Effector memory CD4-positive, alpha-beta T cell (primary cell): Measurements from ENCODE around the gene CDO1.

Experiments used
- DNase-seq, 3 donors: peaks; one replicate each; pipeline ENCODE4 v3.0.0-alpha.2; 2020
- H3K27ac ChIP-seq: 2 replicates; pipeline ENCODE4 v1.7.0; 2013; ENCODE audit warnings: mild to moderate bottlenecking, low read length, moderate library complexity; ENCODE audit not compliant: insufficient read depth, poor library complexity, severe bottlenecking
- H3K27me3 ChIP-seq: replicated peaks from 2 replicates; pipeline ENCODE4 v1.7.0; 2013; ENCODE audit warnings: mild to moderate bottlenecking, low read length; ENCODE audit not compliant: insufficient read depth, control insufficient read depth, poor library complexity, severe bottlenecking
- H3K36me3 ChIP-seq: 2 replicates; pipeline ENCODE4 v1.7.0; 2013; ENCODE audit warnings: mild to moderate bottlenecking, low read length, moderate library complexity; ENCODE audit not compliant: control insufficient read depth, insufficient read depth
- H3K4me1 ChIP-seq: 2 replicates; pipeline ENCODE4 v1.7.0; 2013; ENCODE audit warnings: low read length, mild to moderate bottlenecking; ENCODE audit not compliant: control insufficient read depth, insufficient read depth, poor library complexity, severe bottlenecking
- H3K4me3 ChIP-seq: 2 replicates; pipeline ENCODE4 v1.7.0; 2013; ENCODE audit warnings: low read length, low read depth, mild to moderate bottlenecking; ENCODE audit not compliant: insufficient read depth, poor library complexity, severe bottlenecking
- H3K9me3 ChIP-seq: 2 replicates; pipeline ENCODE4 v1.7.0; 2013; ENCODE audit warnings: mild to moderate bottlenecking, low read length, moderate library complexity; ENCODE audit not compliant: control insufficient read depth

Gene CDO1

DNA sequence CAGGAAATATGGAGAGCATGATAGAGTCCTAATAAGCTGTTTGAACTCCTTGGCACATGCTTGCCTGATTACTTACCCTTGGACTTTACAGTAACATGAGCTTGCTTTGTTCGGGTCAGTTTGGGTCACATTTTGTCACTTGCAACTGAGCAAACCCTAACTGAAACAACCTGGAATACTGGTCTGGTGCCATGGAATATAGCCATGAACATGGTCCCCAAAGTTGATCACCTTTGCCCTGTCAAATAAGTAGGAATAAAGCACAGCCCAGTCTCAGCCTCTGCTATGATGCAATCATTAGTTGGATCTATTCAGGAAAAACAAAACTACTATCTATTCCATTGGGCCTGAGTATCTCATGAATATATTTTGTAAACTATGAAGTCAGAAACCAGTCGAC is 18.2 kb downstream of the CDO1 start:
- H3K36me3 ChIP-seq = no peaks in the 10 kb centered on the region
- H3K4me1 ChIP-seq = no peaks in the 10 kb centered on the region
- no peak overlapping the region for H3K4me3 ChIP-seq
- no peaks in the 10 kb centered on the region for H3K9me3 ChIP-seq
- H3K27me3 ChIP-seq = no peaks in the 10 kb centered on the region
- no peak overlapping the region for H3K27ac ChIP-seq
- DNase-seq = no peak

DNA sequence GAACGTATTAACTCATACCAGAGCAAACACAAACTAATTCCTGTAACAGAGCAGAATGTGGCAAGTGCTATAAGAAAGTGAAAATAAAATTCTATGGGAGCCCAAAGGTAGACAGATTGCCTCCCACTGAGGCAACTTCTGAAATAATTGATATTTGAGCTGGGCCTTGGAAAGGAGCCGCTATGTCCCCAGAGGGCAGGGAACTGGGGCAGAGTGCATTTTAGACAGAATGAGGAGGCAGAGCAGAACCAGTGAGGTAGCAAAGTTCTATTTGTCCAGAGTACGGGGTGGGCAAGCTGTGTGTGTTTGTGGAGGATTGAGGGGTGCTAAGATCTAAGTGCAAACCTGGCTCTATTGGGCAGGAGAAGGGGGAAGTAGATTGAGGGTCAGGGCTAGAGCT is 19.8 kb downstream of the CDO1 start:
- no peaks in the 10 kb centered on the region for H3K9me3 ChIP-seq
- no peak overlapping the region for H3K27ac ChIP-seq
- H3K27me3 ChIP-seq = peaks cover 3% of the 10 kb centered on the region
- no peaks in the 10 kb centered on the region for H3K4me1 ChIP-seq
- no peak overlapping the region for H3K4me3 ChIP-seq
- DNase-seq = no peak
- no peaks in the 10 kb centered on the region for H3K36me3 ChIP-seq

DNA sequence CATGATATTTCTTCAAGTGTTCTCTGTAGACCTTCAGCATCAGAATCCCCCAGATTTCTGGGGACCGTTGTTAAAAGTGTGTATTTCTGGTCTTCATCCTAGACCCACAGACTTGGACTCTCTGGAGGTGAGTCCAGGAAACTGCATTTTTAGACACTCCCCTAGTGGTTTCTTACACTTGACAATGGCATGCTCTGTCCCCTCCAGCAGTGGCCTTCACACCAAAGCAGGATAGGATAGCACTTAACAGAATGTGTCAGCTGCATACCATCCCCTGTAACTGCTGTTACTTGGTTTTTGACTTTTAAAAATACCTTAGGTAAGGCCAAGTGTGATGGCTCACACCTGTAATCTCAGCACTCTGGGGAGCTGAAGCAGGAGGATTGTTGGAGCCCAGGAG is 20.8 kb downstream of the CDO1 start:
- Histone ChIP-seq H3K27me3 (peaks cover 5% of the 10 kb centered on the region), H3K4me3 (no peak overlapping the region), H3K36me3 (no peaks in the 10 kb centered on the region), H3K27ac (no peak overlapping the region), H3K4me1 (no peaks in the 10 kb centered on the region), H3K9me3 (no peaks in the 10 kb centered on the region)
- DNase-seq = no peak

DNA sequence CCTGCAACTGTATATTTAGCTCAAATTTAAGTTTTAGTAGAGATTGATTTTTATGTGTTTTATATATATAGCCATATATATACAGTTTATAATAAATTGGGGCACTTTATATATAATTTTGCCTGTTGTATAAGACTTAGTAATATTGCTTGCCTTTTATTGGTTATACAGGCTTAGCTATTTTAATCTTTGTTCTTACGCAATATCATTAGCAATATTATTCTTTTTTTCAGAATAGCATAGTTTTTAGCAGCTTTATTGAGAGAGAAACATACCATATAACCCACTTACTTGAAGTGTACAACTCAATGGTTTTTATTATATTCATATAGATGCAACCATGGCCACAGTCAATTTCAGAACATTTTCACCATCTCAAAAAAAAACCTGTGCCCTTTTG is 28.0 kb downstream of the CDO1 start:
- Histone ChIP-seq H3K4me1 (no peaks in the 10 kb centered on the region), H3K27me3 (peaks cover 7% of the 10 kb centered on the region), H3K9me3 (no peaks in the 10 kb centered on the region), H3K27ac (no peak overlapping the region), H3K36me3 (no peaks in the 10 kb centered on the region), H3K4me3 (no peak overlapping the region)
- no peak for DNase-seq

DNA sequence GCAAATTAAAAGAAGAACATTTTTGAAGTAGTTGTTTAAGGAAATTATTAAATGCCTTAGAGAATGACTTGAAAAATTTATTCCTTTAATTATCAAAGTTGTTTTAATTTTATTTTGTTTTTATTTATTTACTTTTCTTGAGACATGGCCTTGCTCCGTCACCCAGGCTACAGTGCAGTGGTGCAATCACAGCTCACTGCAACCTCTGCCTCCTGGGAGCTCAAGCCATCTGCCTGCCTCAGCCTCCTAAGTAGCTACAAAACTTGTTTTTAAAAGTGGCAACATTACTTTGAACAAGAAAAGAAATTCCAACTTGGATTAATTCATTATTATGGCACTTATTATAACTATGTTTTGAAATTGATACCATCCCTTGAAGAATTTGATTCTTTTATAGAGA is 29.0 kb downstream of the CDO1 start:
- peaks cover 7% of the 10 kb centered on the region for H3K27me3 ChIP-seq
- H3K4me3 ChIP-seq = no peak overlapping the region
- H3K36me3 ChIP-seq = no peaks in the 10 kb centered on the region
- H3K4me1 ChIP-seq = no peaks in the 10 kb centered on the region
- no peak overlapping the region for H3K27ac ChIP-seq
- no peaks in the 10 kb centered on the region for H3K9me3 ChIP-seq
- DNase-seq = no peak

DNA sequence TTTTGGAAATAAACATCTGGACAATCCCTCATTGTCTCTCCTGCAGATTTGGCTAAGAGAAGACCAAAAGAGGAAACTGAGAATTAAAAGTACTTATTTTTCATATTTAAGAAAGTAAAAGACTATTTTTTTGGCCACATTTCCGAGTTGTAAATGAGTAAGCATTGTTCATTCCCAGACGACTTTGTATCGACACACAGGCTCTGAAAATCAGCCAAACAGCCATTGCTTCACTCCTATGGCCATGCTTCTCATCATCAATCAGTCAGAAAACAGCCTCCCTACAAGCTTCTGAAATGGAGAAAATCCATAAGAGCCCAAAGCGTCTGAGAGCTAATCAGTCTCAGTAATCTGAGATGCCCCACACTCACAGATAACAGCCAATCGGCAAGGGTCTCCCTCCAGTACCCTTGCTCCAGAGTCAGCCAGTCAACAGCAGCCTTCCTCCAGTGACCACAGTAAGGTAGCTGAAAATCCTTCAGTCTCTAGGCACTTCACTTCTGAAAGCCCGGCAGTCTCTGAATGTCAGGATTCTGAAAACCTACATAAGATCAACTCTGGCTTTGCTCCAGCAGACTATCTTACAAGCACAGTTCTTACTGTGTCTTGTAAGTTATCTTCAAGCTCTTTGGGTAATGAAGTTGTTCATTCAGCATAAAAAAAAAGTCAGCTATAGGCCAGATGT is 30.9 kb downstream of the CDO1 start:
- Histone ChIP-seq H3K27ac (no peak overlapping the region), H3K4me1 (no peaks in the 10 kb centered on the region), H3K9me3 (no peaks in the 10 kb centered on the region), H3K36me3 (no peaks in the 10 kb centered on the region), H3K27me3 (peaks cover 2% of the 10 kb centered on the region), H3K4me3 (no peak overlapping the region)
- no peak for DNase-seq

DNA sequence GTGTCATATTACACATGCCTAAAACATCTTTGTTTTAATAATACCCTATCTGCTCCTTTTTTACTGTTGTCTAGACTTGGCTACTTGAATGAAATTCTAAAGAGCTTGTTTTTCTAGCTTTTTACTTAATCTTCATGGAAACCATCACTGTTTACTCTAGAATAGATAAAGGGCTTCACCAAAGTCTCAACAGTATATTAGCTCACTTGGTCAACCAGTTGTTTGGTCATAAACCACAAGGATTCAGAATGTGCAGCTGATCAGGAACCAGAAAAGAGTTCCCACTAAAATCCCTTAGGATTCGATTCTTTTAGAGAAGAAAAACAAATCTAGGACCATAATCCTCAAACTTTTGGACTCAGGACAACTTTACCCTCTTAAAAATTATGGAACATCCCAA is 38.0 kb downstream of the CDO1 start:
- H3K27me3 ChIP-seq = no peaks in the 10 kb centered on the region
- no peaks in the 10 kb centered on the region for H3K9me3 ChIP-seq
- H3K36me3 ChIP-seq = no peaks in the 10 kb centered on the region
- no peak overlapping the region for H3K27ac ChIP-seq
- no peaks in the 10 kb centered on the region for H3K4me1 ChIP-seq
- H3K4me3 ChIP-seq = no peak overlapping the region
- DNase-seq = no peak

DNA sequence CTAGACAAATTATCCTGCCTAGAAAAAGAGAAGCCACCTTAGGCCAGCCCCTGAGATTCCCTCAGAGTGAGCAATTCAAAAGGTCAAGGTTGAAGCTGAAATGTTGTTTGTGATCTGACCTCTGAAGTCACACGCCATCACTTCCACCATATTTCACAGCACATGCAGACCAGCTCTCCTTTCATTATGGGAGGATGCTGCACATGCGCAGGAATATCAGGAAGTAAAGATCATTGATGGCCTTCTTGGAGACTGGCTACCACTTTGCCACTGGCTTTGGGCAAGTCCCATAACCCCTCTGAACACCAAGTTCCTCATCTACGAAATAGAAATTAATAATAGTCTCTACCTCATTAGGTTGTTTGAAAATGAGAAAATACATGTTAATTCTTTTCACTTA is 39.5 kb downstream of the CDO1 start:
- Histone ChIP-seq H3K36me3 (no peaks in the 10 kb centered on the region), H3K27me3 (no peaks in the 10 kb centered on the region), H3K4me3 (no peak overlapping the region), H3K9me3 (no peaks in the 10 kb centered on the region), H3K4me1 (no peaks in the 10 kb centered on the region), H3K27ac (no peak overlapping the region)
- DNase-seq = no peak

DNA sequence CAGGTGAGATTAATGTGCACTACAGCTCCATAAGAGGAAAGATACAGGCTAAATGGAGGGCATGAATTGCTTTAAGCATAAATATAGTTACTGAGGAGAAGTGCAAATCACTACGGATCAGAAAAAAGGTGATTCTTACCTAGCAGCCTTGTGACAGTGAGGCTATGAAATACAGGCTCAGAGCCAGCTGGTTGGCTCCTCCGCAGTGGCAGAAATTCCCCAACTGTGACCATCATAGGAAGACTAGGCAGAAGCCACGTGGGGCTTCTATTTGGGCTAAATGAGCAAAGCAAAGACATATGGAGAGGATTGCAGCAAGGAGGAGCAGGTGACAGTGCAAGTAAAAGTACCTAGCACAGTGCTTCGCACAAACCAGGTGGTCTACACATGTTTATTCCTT is 40.5 kb downstream of the CDO1 start:
- Histone ChIP-seq H3K4me1 (no peaks in the 10 kb centered on the region), H3K4me3 (no peak overlapping the region), H3K9me3 (no peaks in the 10 kb centered on the region), H3K27me3 (no peaks in the 10 kb centered on the region), H3K27ac (no peak overlapping the region), H3K36me3 (no peaks in the 10 kb centered on the region)
- no peak for DNase-seq

DNA sequence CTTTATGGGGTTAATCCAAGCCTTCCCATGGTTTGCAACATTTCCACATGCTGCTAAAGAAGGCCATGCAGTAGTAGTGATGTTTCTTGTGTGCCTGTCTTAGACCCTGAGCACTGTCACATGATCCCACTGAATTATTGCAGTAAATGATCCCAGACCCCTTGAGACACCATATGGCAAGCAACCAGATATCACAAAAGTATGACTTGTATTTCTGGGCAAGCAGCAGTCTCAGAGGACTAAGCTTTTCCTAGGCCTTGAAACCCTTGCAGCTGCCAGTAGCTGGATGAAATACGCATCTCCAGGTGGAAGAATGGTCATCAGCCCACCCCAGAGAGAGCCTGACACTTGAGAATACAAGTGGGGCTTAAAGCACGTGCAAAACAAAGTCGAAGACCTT is 41.8 kb downstream of the CDO1 start:
- H3K9me3 ChIP-seq = no peaks in the 10 kb centered on the region
- H3K27ac ChIP-seq = no peak overlapping the region
- no peak overlapping the region for H3K4me3 ChIP-seq
- no peaks in the 10 kb centered on the region for H3K36me3 ChIP-seq
- DNase-seq = no peak
- H3K4me1 ChIP-seq = no peaks in the 10 kb centered on the region
- no peaks in the 10 kb centered on the region for H3K27me3 ChIP-seq
